A673 (cell line): ENCODE data around the gene SLC25A21.
"Not testable (repeated sequence)": the region's sequence is repeated elsewhere in the genome, so short reads cannot be mapped to it uniquely, and the experiment has no call there.

Experiments
- EZH2 ChIP-seq: fragments of 200-600 bp; sonication (generic); IDR thresholded peaks from 2 replicates; pipeline ENCODE4 v1.6.1; 2017; ENCODE audit warnings: borderline replicate concordance, low read depth, mild to moderate bottlenecking, mixed read lengths, antibody characterized with exemption, low read length; ENCODE audit not compliant: poor library complexity, severe bottlenecking
- TF ChIP-seq, protein P1 (sequence below): fragments of 300-800, 200-600 bp; sonication (generic); conservative IDR thresholded peaks from 2 replicates; pipeline ENCODE4 v1.5.1; 2017; ENCODE audit warnings: low read depth, mild to moderate bottlenecking, antibody characterized with exemption, low read length, moderate library complexity, mixed read lengths

DNA sequence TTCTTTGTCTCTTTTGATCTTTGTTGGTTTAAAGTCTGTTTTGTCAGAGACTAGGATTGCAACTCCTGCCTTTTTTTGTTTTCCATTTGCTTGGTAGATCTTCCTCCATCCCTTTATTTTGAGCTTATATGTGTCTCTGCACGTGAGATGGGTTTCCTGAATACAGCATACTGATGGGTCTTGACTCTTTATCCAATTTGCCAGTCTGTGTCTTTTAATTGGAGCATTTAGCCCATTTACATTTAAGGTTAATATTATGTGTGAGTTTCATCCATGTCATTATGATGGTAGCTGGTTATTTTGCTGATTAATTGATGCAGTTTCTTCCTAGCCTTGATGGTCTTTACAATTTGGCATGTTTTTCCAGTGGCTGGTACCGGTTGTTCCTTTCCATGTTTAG is 276.1 kb downstream of the SLC25A21 start:
- not testable (repeated sequence) for TF ChIP-seq EZH2
- TF ChIP-seq, protein P1, sequence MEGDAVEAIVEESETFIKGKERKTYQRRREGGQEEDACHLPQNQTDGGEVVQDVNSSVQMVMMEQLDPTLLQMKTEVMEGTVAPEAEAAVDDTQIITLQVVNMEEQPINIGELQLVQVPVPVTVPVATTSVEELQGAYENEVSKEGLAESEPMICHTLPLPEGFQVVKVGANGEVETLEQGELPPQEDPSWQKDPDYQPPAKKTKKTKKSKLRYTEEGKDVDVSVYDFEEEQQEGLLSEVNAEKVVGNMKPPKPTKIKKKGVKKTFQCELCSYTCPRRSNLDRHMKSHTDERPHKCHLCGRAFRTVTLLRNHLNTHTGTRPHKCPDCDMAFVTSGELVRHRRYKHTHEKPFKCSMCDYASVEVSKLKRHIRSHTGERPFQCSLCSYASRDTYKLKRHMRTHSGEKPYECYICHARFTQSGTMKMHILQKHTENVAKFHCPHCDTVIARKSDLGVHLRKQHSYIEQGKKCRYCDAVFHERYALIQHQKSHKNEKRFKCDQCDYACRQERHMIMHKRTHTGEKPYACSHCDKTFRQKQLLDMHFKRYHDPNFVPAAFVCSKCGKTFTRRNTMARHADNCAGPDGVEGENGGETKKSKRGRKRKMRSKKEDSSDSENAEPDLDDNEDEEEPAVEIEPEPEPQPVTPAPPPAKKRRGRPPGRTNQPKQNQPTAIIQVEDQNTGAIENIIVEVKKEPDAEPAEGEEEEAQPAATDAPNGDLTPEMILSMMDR, result not testable (repeated sequence)
